Tibial nerve (tissue), 4 donors: ENCODE data around the gene UPF1. TPM values are rescaled to one million over a fixed set of nuclear protein-coding genes. Genes with fewer than 3 reads are reported as not detected.
A peak's percentile ranks its signal among the peaks of the same experiment; 100 is the strongest.

ENCODE experiments used
- DNase-seq, 2 donors: peaks; one replicate each; pipeline ENCODE4 v3.0.0-alpha.2; 2019; ENCODE audit warnings: low spot score in 2 of 2
- H3K27ac ChIP-seq, 4 donors: fragments of 200-600 bp; sonication (generic) in 3 of 4; one replicate each; pipeline ENCODE4 v1.5.1; 2017 to 2019; ENCODE audit warnings: mild to moderate bottlenecking in 1 of 4
- H3K27me3 ChIP-seq, 2 donors: fragments of 200-600 bp; sonication (generic) in 1 of 2; one replicate each; pipeline versions ENCODE4 v1.5.1 to v1.6.0; 2017 to 2019
- H3K36me3 ChIP-seq, 3 donors: fragments of 200-600 bp; sonication (generic); one replicate each; pipeline ENCODE4 v1.5.1; 2018 to 2019
- H3K4me1 ChIP-seq, 4 donors: fragments of 200-600 bp; sonication (generic) in 3 of 4; one replicate each; pipeline ENCODE4 v1.5.1; 2017 to 2019
- H3K4me3 ChIP-seq, 4 donors: fragments of 200-600 bp; sonication (generic) in 3 of 4; one replicate each; pipeline ENCODE4 v1.5.1; 2017 to 2019; ENCODE audit warnings: mild to moderate bottlenecking in 1 of 4, moderate library complexity in 1 of 4
- H3K9me3 ChIP-seq, 4 donors: fragments of 200-600 bp; sonication (generic) in 3 of 4; one replicate each; pipeline ENCODE4 v1.5.1; 2017 to 2019
- EP300 ChIP-seq, 2 donors: sonication (generic); formaldehyde crosslinking; IDR thresholded peaks; one replicate each; pipeline ENCODE4 v1.6.1; 2017; ENCODE audit warnings: antibody characterized with exemption in 2 of 2, mild to moderate bottlenecking in 1 of 2
- POLR2A ChIP-seq, 2 donors: fragments of 450-650 bp; IDR thresholded peaks; one replicate each; pipeline ENCODE4 v1.6.1; 2017; ENCODE audit warnings: antibody characterized with exemption in 2 of 2, mild to moderate bottlenecking in 2 of 2, moderate library complexity in 2 of 2
- WGBS, 2 donors: methylation state at CpG; one replicate each; pipeline ENCODE4 v1.1.5; 2018; 5-methylcytosine and 5-hydroxymethylcytosine counted together
- total RNA-seq, 4 donors: library from RNA; depleted of rRNA; stranded (reverse); fragments of >200 nt; gene quantifications; one replicate each; pipeline ENCODE4 v1.1.0, GENCODE V29; 2016
- TF ChIP-seq, protein P1 (sequence below), 5 experiments: fragments of 200-600 bp in 3 of 5; fragments of 450-650 bp in 2 of 5; sonication (generic) in 3 of 5; IDR thresholded peaks; one replicate each; pipeline ENCODE4 v1.5.1; 2016 to 2019; ENCODE audit warnings: antibody characterized with exemption in 5 of 5, mild to moderate bottlenecking in 3 of 5, moderate library complexity in 2 of 5

The UPF1 gene
- total RNA-seq, 4 donors from 2014 or later, result 75.6 to 117 (median 87.9) TPM

DNA sequence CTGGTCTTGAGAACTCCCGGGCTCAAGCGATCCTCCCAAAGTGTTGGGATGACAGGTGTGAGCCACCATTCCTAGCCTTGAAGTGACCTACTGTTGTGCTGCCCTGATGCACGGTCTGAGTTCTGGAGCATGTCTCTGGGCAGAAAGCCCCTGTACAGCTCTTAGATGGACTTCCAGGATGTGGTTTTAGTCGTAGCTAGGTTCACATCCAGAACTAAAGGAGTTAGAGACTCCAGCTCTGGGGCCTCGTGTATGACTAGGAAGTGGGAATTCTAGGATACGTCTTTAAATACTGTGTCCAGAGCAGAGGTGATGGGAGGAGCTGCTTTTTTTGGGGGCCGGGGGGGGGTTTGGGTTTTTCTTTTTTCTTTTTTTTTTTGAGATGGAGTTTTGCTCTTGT is 12.2 kb downstream of the UPF1 start:
- Histone ChIP-seq H3K36me3 (peaks cover 0 to 6% (median 0%) of the 10 kb centered on the region in 3 donors), H3K9me3 (no peaks in the 10 kb centered on the region), H3K4me3 (no peak overlapping the region), H3K4me1 (peaks cover 0 to 98% (median 43%) of the 10 kb centered on the region in 4 donors), H3K27ac (no peak overlapping the region), H3K27me3 (no peaks in the 10 kb centered on the region)
- TF ChIP-seq EP300 (IDR thresholded peaks at IDR 0.05) (no peak), POLR2A (IDR thresholded peaks at IDR 0.05) (no peak)
- TF ChIP-seq, protein P1, sequence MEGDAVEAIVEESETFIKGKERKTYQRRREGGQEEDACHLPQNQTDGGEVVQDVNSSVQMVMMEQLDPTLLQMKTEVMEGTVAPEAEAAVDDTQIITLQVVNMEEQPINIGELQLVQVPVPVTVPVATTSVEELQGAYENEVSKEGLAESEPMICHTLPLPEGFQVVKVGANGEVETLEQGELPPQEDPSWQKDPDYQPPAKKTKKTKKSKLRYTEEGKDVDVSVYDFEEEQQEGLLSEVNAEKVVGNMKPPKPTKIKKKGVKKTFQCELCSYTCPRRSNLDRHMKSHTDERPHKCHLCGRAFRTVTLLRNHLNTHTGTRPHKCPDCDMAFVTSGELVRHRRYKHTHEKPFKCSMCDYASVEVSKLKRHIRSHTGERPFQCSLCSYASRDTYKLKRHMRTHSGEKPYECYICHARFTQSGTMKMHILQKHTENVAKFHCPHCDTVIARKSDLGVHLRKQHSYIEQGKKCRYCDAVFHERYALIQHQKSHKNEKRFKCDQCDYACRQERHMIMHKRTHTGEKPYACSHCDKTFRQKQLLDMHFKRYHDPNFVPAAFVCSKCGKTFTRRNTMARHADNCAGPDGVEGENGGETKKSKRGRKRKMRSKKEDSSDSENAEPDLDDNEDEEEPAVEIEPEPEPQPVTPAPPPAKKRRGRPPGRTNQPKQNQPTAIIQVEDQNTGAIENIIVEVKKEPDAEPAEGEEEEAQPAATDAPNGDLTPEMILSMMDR (IDR thresholded peaks at IDR 0.05), result no peak
- no peak for DNase-seq
- WGBS, 2 donors, result 62 to 70% methylated on average over 4 to 7 of the region's 7 CpGs

DNA sequence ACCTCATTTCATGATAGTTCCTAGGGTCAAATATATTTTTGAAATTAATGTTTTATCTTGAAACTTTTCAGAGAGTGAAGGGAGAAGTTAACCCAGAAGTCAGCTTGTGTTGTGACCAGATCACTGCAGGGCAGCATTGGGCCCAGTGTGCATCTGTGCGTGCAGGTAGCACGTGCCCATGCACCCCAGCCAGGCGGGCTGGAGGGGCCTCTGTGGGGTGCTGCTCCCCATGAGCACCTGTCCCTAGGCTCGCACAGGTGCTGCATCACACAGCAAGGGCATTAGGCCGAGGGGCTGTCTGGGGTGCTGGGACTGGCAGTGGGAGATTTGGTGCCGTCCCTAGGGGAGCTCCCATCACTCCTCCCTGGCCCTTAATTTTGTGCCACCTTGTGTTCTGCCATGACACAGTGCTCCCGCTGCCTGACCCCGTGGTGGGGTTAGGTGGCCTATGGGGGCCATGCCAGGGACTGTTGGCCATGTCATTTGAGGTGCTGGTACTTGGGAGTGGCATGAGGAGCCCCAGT is 13.1 kb downstream of the UPF1 start:
- no peak for DNase-seq
- TF ChIP-seq, protein P1 (IDR thresholded peaks at IDR 0.05), result no peak
- no peak for TF ChIP-seq POLR2A (IDR thresholded peaks at IDR 0.05)
- no peak for TF ChIP-seq EP300 (IDR thresholded peaks at IDR 0.05)
- no peaks in the 10 kb centered on the region for H3K27me3 ChIP-seq
- H3K27ac ChIP-seq, result no peak overlapping the region
- H3K9me3 ChIP-seq, result no peaks in the 10 kb centered on the region
- no peak overlapping the region for H3K4me3 ChIP-seq
- 93 to 95% methylated on average over 7 to 8 of the region's 8 CpGs for WGBS, 2 donors
- H3K36me3 ChIP-seq, result peaks cover 0 to 7% (median 0%) of the 10 kb centered on the region in 3 donors
- peaks cover 0 to 98% (median 44%) of the 10 kb centered on the region in 4 donors for H3K4me1 ChIP-seq

DNA sequence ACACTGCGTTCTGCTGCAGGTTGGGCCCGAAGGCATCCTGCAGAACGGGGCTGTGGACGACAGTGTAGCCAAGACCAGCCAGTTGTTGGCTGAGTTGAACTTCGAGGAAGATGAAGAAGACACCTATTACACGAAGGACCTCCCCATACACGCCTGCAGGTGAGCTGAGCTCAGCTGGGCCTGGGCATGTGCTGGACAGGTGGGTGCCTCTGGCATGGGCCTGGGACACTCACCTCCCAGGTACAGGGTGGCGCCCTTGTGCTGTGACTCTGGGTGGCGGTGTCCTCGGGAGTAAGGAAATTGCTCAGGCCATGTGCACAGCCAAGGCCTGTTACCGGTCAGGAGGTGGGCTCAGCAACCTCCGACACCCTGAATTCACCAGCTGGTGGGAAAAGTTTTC is 14.2 kb downstream of the UPF1 start:
- 90 to 91% methylated on average over 9 to 11 of the region's 12 CpGs for WGBS, 2 donors
- Histone ChIP-seq H3K9me3 (no peaks in the 10 kb centered on the region), H3K4me3 (no peak overlapping the region), H3K4me1 (peaks cover 0 to 98% (median 44%) of the 10 kb centered on the region in 4 donors), H3K27me3 (no peaks in the 10 kb centered on the region), H3K36me3 (peaks cover 0 to 18% (median 4%) of the 10 kb centered on the region in 3 donors), H3K27ac (peak overlapping the region in 1 of 4 donors; percentile 53)
- TF ChIP-seq, protein P1 (IDR thresholded peaks at IDR 0.05), result no peak
- TF ChIP-seq EP300 (IDR thresholded peaks at IDR 0.05), result no peak
- no peak for TF ChIP-seq POLR2A (IDR thresholded peaks at IDR 0.05)
- DNase-seq, result no peak

DNA sequence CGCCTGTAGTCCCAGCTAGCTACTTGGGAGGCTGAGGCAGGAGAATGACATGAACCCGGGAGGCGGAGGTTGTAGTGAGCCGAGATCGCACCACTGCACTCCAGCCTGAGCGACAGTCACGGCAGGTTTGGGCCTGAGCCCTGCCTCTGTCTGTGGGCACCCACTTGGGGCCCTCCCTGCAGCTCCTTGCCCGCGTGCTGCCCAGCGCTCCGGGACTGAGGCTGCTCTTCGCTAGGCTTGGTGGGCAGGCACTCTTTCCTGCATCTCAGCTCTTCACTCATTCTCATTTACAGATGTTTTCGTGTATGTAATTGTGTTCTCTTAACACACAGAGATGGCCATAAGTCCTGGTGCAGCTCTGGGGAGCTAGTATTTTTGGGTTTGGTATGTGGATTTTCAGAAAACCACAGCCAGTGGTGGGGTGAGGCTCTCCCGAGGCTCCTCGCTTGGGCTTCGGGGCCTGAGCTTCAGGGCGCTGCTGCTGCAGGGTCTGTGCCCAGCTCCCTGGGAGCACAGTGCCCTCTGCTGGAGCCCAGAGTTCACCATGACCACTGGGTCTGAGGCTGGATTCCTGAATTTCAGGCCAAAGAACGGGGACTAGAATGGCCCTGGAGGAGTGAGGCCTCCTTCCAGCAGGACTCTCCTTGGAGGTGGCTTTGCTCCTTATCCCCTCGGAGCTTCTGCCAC is 15.2 kb downstream of the UPF1 start:
- Histone ChIP-seq H3K4me1 (peaks cover 0 to 91% (median 44%) of the 10 kb centered on the region in 4 donors), H3K27me3 (no peaks in the 10 kb centered on the region), H3K4me3 (no peak overlapping the region), H3K36me3 (peaks cover 0 to 28% (median 12%) of the 10 kb centered on the region in 3 donors), H3K27ac (peak overlapping the region in 3 of 4 donors; percentile 7 to 53 (median 52)), H3K9me3 (no peaks in the 10 kb centered on the region)
- 46 to 52% methylated on average over 19 of the region's 19 CpGs for WGBS, 2 donors
- peak; percentile 66 to 83 for DNase-seq
- TF ChIP-seq, protein P1 (IDR thresholded peaks at IDR 0.05), result peak; percentile 81 to 91 (median 82)
- TF ChIP-seq EP300 (IDR thresholded peaks at IDR 0.05), result peak in 1 of 2 donors; percentile 51
- no peak for TF ChIP-seq POLR2A (IDR thresholded peaks at IDR 0.05)
